Stimulated activated CD4-positive, alpha-beta T cell treated with anti-CD3 and anti-CD28 coated beads, Interleukin-12 subunit alpha, Interleukin-12 subunit beta, amount 100 ng/mL, for 24 hours (primary cell): ENCODE measurements around the gene KCNIP1.

Source experiments
- DNase-seq, 2 experiments: peaks; one replicate each; pipeline ENCODE4 v3.0.0-alpha.2; 2020; ENCODE audit warnings: low read depth in 2 of 2

The KCNIP1 gene

DNA sequence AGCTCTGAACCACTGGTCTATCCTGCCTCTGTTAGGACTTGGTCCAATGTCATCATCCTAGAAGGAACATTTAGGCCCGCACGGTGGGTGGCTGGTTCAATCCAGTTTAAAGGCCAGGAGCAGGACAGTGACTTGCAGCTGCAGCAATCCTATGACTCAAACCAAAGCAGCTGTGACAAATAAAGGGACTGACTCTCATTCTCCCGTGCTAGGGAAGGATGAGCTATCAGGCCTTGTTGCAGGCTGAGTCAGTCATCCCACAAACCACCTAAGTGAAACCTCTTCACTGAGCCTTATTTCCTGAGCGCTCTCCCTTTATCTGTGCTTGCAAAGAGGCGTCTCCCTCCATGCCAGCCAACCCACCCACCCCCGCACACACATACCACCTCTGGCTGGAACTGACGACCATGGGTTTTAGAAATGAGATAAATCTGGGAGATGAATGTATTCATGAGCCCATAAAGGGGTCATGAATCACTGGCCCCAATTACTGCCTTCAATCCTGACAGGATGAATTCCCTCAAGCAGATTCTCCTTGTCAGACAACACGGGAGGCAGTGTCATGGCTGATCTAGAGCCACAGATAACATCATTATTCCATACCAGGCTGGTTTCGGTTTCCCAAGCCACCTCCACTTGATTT, 93.4 kb downstream of the KCNIP1 start:
- peak in 1 of 2 experiments; percentile 33 for DNase-seq

DNA sequence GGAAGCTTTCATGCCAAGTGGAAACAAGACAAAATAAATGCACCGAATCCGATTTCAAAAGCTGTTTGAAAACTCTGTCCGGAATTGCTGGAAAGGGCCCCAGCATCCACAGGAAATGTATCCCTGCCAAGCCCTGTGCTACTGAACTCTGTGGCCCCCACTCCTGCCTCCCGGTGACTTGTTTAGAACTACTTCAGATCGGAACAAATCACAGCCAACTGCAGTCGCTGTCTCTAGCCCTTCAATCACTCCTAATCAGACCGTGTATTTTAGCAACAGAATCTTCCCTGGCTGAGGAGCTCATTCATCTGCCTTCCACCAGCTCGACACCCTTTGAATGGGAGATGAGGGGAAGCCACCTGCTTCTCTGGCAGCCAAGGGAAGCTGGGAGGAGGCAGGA, 94.1 kb downstream of the KCNIP1 start:
- DNase-seq, result no peak

DNA sequence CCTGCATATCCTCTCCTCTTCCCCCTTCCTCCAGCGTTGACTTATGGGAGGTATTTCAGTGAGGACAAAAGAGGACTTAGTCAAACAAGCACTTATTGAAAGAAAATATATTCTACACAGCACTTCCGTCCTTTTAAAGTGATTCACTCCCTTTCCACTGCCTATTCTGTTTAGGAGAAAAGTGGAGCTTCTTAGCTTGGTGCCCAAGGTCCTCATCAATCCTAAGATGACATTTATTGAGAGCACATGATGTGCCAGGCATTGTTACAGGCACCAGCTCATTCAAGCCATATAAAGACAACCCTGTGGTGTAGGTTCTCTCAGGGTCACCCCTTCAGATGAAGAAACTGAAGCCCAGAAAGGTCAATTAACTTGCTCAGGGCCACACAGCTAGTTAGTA, 95.9 kb downstream of the KCNIP1 start:
- no peak for DNase-seq

DNA sequence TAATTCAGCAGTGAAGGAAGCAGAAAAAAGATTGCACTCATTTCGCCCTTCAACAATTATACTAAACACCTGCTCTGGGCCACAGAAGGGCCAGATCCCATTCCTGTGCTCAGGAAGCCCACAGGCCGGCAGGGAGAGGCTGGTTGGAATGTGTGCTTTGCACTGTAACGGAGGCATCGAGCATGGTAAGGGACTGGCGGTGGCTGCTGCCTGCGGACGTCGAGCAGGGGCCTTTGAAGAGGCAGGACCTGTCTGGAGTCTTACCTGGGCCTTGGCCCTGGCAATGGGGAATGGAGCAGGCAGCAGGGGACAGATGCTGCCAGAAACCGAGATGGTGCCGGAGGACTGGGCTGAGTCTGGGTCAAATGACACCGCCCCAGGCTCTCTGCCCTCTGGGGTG, 97.8 kb downstream of the KCNIP1 start:
- no peak for DNase-seq

DNA sequence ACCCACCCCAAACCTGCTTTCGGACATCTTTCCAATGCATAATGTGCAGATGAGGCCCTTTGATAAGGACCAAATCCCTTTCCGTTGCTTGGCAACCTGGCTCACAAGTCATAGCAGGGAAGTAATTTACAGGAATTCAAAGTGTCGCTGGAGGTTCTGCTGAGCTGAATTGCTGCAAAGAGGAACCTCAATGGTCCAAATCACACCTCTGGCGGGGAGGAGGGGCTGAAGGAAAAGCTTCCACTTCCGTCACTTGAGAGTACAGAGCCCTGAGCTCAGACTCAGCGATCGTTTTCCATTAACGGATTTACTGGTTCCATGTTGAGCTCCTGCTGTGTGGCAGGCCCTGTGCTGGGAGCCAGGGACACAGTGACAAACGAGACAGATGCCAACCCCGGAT, 99.3 kb downstream of the KCNIP1 start:
- no peak for DNase-seq

DNA sequence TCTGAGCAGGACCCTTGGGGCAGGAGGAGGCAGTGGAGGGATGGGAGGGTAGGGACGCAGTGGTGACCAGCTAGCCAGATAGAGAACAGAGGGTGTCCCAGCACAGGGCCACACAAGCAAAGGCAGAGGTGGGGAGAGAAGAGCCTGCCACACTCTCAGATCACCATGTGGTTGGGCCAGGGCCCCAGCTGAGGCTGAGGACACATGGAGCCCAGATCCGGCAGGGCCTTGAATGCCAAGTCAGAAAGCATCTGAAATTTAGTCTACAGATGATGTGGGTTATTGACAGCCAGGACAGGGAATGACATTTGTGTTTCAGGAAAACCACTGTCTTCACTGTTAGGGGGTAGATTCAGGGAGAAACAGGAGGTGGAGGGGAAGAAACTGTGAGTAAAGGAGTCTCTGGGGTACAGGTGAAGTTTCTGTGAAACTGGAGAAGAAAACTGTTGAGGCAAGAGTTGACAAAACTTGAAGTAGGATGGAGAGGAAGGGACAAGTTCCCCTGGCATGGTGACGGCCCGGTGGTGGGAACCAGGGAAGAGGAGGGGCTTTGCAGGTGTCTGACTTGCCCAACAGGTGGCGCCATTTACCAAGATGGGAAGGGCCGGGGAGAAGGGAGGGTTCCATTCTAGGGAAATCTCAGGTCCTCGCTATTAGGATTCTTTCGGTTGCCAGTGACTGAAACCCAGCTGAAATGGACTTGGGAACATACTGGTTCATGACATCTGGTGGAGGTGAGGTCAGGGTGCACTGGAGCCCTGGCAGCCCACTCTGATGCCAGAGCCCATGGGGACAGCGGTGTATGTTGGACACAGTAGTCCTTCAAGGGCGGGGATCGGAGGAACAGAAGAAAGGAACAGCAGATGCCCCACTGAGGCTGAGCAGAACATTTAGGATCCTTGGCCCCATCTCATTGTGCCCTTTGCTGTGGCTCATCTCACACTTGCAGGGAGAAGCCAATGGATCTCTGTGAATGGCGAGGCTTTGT, 100.1 kb downstream of the KCNIP1 start:
- DNase-seq, result peak in 1 of 2 experiments; percentile 56

DNA sequence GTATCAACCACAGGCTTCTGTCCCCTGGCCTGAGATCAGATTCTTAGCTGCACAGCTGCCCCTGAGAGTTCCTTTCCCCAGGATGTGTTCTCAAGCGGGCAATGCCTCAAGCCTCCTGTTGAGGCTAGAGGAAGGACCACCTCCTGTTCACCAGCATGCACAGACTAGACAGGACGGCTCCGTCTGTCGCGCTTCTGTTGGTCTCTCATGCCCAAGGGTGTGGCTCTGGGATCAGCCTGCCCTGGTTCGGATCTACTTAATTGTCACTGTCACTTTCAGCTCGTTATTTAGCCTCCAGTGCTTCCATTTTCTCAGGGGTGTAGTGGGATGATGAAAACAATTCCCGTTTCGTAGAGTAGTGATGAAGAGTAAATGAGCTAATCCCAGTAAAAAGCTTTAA, 103.1 kb downstream of the KCNIP1 start:
- DNase-seq, result no peak

DNA sequence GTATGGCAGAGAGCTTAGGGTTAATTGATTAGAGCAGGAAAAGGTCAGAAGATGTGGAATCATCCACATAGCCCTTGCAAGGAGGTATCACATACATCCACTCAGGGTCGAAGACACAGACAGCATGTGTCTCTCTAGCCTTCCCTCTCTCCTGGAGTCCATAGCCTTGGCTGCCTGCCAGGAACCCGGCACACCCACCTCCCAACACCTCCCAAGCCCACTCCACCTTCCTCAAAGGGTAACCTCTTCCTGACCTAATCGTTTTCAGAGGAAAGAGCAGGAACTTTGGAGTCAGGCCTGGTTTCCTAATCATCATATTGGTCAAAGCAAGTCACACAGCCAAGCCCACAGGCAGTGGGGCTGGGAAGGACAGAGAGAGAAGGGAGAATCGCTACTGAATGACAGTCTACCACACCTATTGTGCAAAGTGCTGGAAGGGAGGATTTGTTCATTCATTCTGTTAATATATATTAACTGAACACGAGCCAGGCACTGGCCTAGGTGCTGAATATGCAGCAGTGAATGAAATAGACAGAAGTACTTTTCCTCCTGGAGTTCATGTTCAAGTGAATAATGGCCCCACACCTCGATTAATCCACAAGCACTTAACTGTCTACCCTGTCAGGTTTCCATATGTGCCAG, 107.8 kb downstream of the KCNIP1 start:
- DNase-seq, result no peak

DNA sequence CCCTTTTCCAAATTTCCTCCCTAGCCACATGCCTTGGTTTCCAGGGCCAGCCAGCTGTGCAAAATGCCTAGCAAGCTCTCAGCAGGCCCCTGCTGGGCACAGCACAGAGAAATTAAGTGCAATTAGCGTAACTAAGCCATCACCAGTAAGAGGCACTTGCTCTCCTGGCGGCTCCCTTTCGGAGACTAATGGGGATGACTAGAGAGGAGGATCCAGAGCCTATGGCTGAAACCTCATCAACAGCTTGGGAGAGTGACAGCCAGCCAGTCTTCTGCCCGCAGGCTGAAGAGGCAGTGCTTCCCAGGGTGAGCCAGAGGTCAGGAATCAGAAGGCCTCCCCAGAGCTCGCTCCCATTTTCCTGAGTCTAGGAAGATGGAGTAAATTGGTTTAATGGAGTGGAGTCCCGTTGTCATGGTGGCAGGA, 108.4 kb downstream of the KCNIP1 start:
- DNase-seq, result no peak

DNA sequence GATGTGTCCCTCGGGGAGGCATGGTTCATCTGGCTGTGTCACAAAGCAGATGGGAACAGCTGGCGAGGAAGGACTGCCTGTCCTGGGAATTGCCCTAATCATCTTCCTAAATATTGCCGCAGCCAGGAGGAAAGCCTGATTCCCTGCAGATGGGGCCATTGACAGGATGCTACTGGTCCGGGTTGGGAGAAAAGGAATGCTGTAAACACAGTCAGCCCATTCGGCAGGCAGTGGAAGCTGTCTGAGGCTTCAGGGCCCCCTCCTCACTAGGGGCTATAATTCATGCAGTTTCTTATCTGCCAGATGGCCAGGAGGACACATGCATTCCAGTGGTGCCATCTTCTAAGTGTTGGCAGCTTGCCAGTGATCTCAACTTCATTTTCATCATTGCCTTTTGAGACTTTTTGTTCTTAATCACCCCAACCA, 110.3 kb downstream of the KCNIP1 start:
- no peak for DNase-seq

DNA sequence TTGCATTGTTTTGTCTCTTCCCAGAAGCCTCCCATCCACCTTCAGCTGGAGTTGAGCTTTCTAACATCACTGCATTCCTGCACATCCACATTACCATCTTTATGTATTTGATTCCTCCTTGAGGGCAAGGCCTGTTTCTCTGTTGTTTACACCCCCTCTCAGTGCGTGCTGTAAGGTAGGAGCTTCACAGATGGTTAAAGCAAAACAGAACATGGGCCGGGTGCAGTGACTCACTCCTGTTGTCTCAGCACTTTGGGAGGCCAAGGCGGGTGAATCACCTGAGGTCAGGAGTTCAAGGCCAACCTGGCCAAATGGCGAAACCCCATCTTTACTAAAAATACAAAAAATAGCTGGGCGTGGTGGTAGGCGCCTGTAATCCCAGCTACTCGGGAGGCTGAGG, 110.9 kb downstream of the KCNIP1 start:
- DNase-seq, result no peak

DNA sequence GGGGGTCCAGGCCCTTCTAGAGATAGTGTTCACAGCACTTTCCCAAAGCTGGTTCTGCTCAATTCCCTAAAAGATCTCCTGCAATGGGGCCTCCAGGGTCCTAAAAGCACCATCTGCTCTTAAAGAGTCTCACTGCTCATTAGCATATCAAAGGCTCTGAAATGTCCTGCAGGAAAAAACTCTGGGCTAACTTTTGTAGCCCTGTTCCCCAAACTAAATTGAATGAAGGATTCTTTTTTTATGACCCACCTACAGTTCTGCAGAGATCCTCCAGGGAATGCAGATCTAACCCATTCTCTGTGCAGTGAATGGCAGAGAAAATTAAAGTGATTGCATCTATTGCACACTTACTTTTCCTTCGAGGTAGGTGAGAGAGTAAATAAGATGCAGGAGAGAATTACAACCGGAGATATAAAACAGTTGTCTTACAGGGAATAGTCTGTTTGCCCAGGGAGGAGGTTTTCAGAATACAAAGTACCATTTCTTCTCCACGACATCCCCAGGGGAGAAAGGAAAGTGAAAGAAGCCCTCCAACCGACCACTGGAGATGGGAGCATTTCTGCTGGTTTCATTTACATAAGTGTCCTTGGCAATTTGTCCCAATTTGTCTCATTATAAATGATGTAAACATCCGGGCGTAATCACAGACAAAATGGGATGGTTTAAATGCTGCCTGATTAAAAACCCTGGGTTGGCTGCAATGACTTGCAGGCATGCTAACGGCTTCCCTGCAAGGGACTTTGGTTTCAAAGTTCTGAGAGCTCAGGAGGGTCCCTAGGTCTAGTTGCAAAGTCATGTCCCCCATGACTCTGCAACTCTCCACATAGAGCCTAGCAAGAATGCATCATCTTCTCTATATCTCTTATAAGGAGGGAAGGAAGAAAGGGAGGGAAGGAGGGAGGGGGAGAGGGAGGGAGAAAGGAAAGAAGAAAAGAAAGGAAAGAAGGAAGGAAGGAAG, 114.0 kb downstream of the KCNIP1 start:
- no peak for DNase-seq

DNA sequence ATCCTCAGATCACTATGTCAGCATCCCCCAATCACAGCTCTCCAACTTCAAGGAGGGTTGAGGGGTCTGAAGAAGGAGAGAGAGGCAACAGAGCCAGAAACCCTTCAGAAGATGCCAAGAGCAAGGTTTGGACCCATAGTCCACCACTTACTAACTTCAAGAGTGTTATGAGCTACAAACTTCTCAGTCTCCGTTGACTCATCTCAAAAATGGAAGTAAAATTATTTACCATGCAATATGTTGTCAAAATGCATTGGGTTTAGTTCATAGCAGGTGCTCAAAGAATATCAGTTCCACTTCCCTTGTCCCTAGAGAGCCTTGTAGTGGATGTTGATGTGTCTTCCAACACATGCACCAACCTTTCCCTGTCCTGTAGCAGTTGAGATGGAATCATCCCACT, 116.0 kb downstream of the KCNIP1 start:
- no peak for DNase-seq

DNA sequence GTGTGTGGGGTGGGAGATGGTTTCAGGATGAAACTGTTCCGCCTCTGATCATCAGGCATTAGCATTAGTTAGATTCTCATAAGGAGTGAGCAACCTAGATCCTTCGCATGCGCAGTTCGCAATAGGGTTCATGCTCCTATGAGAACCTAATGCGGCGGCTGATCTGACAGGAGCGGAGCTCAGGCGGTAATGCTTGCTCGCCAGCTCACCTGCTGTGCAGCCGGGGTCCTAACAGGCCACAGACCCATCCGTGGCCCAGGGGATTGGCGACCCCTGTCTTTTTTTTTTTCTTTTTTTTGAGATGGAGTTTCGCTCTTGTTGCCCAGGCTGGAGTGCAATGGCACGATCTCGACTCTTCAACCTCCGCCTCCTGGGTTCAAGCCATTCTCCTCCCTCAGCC, 119.1 kb downstream of the KCNIP1 start:
- no peak for DNase-seq

DNA sequence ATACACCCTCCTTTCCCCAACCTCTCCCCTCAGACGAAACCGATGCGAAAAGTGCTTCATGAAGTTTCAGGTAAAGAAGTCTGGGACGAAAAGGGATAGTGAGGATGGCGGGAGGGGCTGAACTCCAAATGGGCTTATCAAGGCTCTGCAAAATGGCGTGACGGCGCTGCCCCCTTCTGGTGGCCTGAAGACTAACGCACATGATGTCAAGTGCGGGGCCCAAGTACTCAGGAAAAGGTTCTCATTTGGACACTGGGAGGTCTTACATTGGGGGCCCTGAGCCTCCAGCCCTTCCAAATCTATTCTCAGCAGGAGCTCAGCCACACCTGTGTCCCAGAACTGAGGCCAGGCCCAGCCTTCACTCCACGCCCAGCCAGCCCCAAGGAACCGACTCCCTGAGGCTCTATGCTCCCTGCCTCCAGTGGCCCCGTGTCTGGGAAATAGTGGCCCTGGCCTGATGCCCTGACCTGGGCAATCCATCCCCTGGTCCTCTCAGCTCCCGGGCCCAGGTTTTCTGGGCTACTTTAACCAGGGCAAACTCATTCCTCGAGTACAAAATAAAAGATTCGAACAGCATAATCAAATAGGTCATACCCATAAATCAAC, 119.9 kb downstream of the KCNIP1 start:
- peak in 1 of 2 experiments; percentile 40 for DNase-seq

DNA sequence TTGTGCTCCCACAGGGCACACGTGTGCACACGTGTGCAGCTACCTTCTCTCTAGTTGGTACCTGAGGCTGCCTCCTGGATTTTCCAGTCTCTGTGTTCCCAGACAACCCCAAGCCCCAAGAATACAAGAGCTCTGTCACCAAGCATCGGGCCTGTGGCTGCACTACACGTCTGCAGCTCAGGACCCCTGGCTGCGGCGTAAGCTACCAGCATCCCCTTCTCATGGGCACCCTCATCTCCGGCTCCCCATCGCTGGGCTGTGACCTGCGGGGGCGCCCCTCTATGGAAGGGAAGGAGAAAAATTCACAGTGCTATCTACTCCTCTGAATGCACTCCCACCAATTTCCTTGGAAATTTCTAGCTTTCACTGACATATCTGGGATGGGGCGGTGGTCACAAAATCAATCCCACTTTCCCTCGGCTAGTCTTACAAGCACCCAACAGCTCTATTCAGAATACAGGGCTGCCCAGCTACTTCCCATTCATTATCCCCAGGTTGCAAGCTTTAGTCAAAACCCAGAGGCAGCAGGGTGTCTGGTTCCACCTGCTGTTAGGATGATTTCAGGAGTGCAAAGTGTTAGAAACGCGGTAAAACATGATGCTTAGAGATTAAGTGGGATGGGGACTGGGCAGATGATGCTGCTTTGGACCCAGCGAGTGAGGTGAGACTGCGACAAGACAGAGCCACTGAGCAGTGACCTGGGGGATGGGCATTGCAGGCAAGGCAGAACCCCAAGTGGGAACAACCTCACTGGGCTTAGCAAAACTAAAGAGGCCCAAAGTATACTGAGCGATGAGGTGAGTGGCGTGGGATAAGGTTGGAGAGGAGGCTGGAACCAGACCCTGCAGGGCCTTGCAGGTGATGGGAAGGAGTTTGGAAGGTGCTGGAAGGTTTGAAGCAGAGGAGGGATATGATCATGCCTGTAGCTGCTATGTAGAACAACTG, 121.7 kb downstream of the KCNIP1 start:
- no peak for DNase-seq

DNA sequence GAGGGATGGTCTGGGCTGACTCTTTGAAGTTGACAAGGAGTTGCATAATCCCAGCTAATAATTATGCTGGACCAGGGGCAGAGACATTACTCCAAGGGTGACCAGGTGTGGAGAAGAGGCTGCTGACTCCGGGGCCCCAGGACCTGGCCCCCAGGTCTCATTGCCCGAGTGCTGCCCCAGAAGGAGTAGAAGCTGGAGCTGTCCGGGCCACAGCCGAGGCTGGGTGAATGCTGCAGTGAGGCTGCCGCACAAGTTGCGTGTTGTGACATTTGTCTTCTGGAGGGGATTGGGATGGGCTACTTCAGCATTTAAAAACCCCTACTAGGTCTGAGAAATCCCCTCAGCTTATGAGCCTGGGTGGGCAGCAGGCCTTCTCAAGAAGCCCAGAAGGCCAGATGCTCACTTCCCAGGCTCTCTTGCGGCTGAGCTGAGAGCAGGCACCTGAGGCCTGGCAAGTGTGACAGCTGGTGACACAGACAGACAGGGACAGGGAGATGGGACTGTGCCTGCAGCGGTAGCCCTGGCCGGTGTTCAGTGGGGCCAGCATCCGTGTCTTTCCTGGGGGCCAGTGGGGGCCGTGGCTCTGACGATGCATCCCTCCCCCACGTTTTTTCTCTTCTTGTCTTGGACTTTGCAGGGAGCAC, 122.8 kb downstream of the KCNIP1 start:
- no peak for DNase-seq

DNA sequence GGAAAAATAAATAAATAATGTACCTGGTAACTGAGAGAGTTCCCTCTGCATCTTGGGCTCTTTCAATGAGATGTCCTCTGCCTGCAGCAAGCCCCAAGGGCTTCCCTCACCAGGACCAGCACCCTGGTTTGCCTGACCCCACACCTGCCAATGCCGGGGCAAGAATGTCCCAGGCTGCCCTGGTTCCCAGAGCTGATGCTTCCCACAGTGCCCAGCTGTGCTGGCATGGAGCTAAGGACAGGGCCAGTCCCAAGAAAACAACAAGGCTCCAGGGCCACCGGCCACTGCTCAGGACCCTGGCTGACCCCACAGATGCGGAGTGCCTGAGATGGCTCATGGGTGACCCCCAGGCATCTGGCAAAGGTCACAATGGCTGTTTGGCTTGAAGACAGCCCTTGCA, 123.5 kb downstream of the KCNIP1 start:
- DNase-seq, result no peak

DNA sequence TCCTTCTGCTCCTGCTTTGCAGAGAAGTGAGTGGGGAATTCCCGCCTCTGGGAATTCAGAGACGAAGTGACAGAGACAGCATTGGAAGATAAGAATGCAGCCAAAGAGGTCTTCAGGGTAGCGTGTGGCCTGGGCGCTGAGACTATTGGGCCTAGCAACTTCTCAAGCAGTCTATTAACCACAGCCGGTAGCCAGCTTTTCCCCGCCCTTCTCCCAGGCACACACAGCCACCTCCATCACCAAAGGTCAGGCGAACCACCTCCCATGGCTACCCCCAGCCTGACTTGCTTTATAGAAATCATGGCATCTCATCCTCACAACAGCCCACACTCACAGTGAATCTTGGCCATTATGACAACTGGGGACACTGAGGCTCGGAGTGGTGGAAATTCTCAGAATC, 124.2 kb downstream of the KCNIP1 start:
- no peak for DNase-seq
